COLO668 (cell line): ENCODE results near the gene NRG3.
A peak's percentile ranks its signal among the peaks of the same experiment; 100 is the strongest.

Source experiments
- DNase-seq: peaks from one replicate; lab custom pipeline; 2025; ENCODE audit not compliant: unreplicated experiment; lab: John Stamatoyannopoulos, UW

The NRG3 gene

DNA sequence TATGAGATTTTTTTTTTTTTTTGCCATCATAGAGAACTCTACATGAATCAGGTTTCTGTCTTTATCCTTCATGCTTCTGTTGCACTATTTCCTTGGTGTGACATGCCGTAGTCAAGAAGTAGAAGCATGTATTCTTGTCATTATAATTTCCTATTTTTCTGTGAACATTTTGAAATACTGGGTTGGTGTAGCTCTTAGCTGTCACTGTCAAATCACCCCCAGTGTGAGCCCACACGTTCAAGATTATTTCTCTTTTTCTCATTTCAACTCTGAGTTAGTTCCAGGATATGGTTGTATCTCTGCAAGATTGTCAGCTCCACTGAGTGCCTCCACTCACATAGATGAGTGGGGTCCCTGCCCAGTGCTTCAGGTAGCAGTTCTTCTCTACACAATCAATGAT is 209.5 kb downstream of the NRG3 start:
- no peak for DNase-seq

GRCh38 chr10:82084904-82085303 is 209.9 kb downstream of the NRG3 start:
- no peak for DNase-seq

DNA sequence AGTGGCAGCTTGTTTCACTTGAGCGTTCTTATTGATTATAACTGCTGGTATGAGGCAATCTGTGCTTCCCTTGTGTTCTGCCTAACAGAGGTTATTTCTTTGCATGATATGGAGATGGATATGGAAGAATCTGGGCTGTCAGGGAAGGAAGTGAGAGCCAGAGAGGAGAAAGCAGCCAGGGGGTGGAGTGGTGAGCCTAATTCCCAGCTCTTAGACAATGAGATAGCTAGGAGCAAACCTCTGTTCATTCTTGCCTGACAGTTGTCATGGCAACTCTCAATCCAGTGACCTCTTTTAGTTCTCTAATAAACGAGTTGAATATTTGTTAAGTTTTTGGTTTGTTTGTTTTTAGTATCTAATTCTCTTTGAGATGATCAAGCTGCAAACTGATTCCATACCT is 214.3 kb downstream of the NRG3 start:
- no peak for DNase-seq

DNA sequence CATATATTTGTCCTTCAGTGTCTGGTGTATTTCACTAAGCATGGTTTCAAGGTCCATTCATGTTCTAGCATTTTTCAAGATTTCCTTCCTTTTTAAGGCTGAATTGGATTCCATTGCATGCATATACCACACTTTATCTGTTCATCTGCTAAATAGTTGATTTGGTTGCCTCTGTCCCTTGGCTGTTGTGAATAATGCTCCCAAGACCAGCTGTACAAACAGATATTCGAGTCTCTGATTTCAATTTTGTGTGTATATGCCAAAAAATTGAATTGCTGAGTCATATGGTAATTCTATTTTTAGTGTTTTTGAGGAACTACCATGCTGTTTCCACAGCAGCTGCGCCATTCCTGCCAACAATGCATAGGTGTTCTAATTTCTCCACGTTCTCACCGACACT is 216.4 kb downstream of the NRG3 start:
- no peak for DNase-seq

- no peak for DNase-seq
Measured at GRCh38 chr10:82092111-82092510, 217.1 kb downstream of the NRG3 start.

DNA sequence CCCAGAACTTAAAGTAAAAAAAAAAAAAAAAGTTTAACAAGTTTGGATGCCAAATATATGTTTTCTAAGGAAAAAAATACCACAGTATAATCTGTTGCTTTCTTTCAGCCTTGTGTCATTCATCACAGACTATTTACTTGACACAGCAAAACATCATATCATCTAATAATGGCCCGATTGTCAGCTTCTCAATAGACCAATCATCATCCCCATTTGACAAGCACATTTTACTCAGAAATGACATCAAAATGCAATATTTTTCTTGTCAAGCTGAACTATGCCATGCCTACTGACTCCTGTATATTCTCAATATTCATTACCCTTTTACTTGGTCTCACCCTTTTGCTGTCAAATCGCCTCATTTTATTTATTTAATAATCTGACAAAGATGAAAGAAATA is 249.7 kb downstream of the NRG3 start:
- DNase-seq: no peak

- DNase-seq: no peak
Measured at GRCh38 chr10:82128527-82128926, 253.5 kb downstream of the NRG3 start.

- no peak for DNase-seq
Measured at GRCh38 chr10:82136103-82136502, 261.1 kb downstream of the NRG3 start.

- DNase-seq: no peak
Measured at GRCh38 chr10:82144153-82144552, 269.2 kb downstream of the NRG3 start.

- no peak for DNase-seq
Measured at GRCh38 chr10:82148764-82149163, 273.8 kb downstream of the NRG3 start.

- no peak for DNase-seq
Measured at GRCh38 chr10:82149674-82150073, 274.7 kb downstream of the NRG3 start.

DNA sequence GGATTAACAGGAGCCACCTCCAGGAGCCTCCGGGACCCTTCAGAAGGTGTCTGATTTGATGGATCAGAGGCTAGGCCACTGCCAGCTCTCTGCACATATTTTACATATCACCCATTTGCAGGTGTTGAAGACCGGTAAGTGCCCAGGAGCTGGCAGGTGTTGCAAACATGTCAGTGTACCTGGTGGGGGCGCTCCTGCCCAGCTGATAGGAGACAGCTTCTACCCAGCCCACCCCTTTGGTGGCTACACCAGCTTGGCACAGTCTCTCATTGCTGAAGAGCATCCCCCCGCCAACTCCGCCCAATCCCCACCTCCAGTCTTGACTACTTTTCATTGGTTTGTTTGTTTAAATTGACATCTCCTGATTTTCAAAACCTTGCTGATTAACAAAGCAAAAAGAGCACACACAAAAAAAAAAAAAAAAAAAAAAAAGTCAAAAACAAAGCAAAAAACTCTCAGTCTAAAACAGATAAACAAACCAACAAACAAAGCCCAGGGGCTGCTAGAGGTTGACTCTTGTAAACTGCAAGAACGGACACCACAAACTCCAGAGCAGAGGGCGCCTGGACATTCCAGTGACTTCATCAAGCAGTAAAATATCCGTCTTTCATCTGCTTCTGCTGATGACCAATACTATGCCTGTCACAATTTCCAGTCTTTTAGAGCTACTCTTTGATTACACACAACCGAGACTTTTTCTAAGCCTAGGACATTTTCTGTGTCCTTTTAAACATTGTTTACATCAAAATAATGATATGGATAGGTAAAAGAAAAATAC is 275.3 kb downstream of the NRG3 start:
- peak; percentile 14 for DNase-seq

- DNase-seq: no peak
Measured at GRCh38 chr10:82160307-82160706, 285.3 kb downstream of the NRG3 start.

- DNase-seq: no peak
Measured at GRCh38 chr10:82161264-82161663, 286.3 kb downstream of the NRG3 start.

DNA sequence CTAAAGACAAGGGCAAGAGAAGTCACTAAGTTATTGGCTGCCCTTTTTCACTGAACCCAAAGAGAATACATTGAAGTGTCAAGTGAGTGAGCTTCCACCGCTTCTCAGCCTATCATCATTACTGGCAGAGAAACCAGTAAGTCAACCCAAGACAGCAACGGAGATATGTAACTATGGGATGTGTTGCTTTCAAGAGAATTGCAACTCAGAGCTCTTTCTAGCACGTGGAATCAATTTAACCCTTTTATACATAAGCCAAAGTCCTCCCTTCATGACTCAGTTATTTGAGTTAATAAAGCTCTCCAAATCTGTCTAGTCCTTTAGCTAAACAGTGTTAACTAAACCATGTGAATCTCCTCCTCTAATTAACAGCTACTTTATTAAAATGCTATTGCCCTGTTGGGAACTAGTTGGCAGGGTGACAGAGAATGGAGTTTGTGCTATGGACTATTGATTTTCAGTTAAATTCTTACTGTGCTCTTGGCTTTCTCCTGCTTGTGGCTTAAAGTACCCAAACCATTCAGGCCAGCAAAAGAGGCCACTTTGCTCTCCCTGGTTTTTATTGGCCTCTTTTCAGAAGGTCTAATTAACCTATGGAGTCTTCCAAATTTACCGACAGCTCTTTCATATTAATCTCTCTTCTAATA is 287.7 kb downstream of the NRG3 start:
- no peak for DNase-seq

GRCh38 chr10:82171899-82172298 is 296.9 kb downstream of the NRG3 start:
- no peak for DNase-seq

- no peak for DNase-seq
Measured at GRCh38 chr10:82176587-82176986, 301.6 kb downstream of the NRG3 start.

DNA sequence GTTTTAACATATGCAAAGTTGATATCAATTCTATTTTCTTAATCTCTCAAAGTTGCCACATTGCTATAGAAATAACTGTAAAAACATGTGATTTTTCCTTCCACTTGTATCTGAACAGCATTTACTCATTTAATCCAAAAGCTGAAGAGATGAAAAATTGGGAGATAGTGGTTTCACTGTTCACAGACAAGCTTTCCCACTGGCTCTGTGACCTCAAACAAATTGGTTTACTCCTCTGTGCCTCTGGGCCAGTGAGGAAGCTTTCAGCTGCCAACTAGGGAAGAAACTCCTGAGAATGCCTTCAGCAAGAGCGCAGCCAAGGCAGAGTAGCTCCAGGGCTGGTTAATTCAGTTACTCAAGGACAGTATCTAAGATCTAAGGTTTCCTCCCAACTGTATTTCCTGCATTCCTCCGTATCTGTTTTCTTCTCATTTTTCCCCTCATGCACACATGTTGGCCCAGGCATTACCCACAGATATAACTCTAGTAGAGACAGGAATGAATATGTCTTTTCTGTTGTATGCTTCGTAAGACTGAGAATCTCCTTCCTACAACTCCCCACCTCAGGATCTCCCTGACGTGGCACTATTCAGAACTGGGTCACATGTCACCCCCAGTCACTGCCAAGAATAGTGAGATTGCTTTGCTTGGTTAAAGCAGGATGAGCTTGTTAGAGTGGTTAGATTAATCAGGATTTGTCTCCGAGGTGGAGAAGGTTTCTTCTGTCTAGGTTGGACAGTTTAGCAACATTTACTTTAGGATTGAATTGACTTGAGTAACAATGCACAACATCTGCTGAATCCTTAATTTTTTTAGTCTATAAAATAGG is 315.7 kb downstream of the NRG3 start:
- DNase-seq: no peak

DNA sequence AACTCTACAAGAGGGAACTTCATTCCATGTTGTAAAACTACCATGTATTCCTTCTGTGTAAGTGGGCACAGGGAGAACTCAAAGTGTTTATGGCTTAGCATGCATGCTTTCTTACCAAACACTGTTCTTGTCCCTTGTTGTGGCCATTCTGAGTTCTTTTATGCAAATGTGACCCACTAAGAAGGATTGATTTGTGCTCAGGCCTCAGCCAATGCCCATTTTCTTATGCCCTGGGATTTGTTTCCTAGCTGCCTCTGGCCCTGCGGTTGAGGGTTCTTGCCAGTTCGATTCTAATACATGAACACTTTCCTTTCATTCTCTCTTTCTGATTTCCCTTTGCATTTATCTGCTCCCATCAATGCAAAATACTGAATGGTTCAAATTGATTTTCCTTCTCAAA is 316.7 kb downstream of the NRG3 start:
- DNase-seq: no peak

- DNase-seq: no peak
Measured at GRCh38 chr10:82192665-82193064, 317.7 kb downstream of the NRG3 start.

DNA sequence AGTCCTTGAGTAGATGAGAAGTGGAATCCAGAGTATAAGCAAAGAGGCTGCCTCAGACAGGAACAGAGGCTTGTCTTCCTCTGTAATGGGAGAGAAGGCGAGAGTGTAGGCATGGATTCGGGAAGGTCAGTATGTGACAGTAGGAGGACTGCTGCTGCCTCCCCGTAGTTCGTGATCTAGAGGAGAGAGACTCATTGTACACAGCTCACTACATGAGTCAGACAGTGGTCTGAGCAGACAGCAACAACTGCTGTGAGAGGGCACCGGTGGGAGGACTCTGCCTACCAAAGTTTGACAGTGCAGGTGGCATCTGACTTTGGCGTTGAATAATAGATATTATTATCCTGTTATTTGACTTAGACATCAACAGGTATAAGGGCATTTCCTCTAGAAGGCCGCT is 319.4 kb downstream of the NRG3 start:
- no peak for DNase-seq

GRCh38 chr10:82206831-82207230 is 331.8 kb downstream of the NRG3 start:
- no peak for DNase-seq
